ENCODE measurements around the gene PIGO. TPM values are rescaled to one million over a fixed set of nuclear protein-coding genes. Genes with fewer than 3 reads are reported as not detected.
A peak's percentile ranks its signal among the peaks of the same experiment; 100 is the strongest.

PIGO gene
- polyA plus RNA-seq, 4 donors, result 10.8 to 29.9 (median 18.6) TPM

DNA sequence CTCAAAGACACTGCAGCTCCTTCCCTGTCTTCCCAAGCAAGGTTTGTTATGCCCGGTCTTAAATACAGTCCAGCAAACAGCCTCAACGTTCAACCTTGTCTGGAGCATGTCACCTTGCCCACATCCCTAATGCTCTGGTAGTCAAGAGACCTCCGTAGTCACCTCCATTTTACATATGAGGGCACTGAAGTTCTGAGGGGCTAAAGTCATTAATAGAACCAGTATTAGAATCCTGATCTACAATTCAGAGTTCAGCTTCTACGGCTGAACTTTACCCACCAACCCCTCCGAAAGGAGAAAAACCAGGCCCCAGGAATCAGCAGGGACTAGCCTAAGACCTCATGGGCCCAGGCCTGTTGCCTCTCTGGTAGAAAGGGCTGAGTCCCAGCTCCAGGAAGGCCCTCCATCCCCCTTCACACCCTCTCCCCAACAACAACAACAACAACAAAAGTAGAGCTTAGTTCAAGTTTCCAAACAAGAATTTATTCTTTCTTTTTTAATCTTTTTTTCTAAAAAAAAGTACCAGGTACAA lies 7.3 kb upstream of the PIGO start:
- no peaks in the 10 kb centered on the region for H3K9me3 ChIP-seq (ENCODE audit: control insufficient read depth in 2 of 2, insufficient read depth in 1 of 2, low read depth in 1 of 2, low read length in 1 of 2)
- peaks cover 6 to 73% (median 20%) of the 10 kb centered on the region in 3 donors for H3K36me3 ChIP-seq (ENCODE audit: control insufficient read depth in 3 of 3, insufficient read depth in 2 of 3, low read depth in 1 of 3, low read length in 3 of 3)
- H3K4me3 ChIP-seq (ENCODE audit: low read depth in 1 of 3, low read length in 3 of 3), result peak overlapping the region in 1 of 3 donors; percentile 93
- H3K27me3 ChIP-seq (ENCODE audit: control insufficient read depth in 3 of 3, insufficient read depth in 3 of 3, low read length in 3 of 3), result no peaks in the 10 kb centered on the region
- no peak for DNase-seq
- 36 to 47% (median 41%) methylated on average over 5 of the region's 5 CpGs for WGBS, 3 donors
- peaks cover 0 to 17% (median 4%) of the 10 kb centered on the region in 3 donors for H3K4me1 ChIP-seq (ENCODE audit: control insufficient read depth in 3 of 3, insufficient read depth in 2 of 3, low read depth in 1 of 3, low read length in 2 of 3)
- peak overlapping the region; percentile 61 to 85 (median 78) for H3K27ac ChIP-seq (ENCODE audit: low read depth in 1 of 3, low read length in 2 of 3)
- FAIRE-seq, result no peak

DNA sequence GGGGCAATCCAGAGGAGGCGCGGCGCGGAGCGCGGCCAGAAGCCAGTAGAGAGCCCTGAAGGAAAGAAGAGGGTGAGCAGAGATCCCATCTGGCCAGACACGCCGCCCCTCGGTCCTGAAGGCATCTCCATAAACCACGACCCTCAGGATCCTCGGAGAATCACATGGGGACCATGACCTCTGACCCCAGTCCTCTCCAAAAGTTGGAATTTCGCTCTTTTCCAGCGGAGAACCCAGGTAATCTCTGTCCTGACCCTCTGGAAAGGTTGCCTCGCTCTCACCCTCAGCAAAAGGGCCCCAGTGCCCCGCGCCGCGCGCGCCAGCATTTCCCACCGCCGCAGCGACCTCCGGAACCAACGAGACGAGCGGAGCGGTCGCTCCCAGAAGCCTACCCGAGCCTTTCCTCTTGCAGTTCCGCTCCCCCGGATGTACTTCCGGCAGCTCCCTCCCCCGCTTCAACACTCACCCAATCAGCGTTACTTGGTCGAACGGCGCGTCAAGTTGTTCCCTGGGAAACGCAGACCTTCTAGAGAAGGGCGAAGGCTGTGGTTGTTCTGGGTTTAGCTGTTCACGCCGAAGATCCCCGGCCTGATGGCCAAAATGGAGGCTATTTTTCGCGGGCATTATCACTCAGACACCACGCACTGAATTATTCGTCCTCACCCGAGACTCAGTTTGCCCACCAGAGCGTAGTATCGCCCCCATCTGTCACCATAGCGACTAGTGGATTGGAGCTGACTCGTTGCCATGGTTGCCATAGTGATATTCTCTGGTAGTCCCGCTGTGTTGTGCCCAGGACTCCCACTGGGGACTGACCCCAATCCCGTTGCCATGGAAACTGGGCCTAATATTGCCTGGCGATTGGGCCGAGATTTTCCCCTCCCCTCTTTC lies 6.6 kb upstream of the PIGO start, which contains the start of gene STOML2:
Gene STOML2, minus strand, starts transcription at position 363 of the 891 bp plus-strand sequence. Its CDS starts 37 bp downstream, at position 326.
- no peaks in the 10 kb centered on the region for H3K9me3 ChIP-seq (ENCODE audit: control insufficient read depth in 2 of 2, insufficient read depth in 1 of 2, low read depth in 1 of 2, low read length in 1 of 2)
- peak; percentile 96 to 98 for DNase-seq
- peak within 1 kb of the TSS; percentile 73 to 93 (median 78) for H3K4me3 ChIP-seq (ENCODE audit: low read depth in 1 of 3, low read length in 3 of 3)
- 0 to 1% (median 0%) methylated on average over 57 of the region's 57 CpGs for WGBS, 3 donors
- peak within 1 kb of the TSS; percentile 66 to 88 (median 78) for H3K27ac ChIP-seq (ENCODE audit: low read depth in 1 of 3, low read length in 2 of 3)
- peaks cover 0 to 17% (median 4%) of the 10 kb centered on the region in 3 donors for H3K4me1 ChIP-seq (ENCODE audit: control insufficient read depth in 3 of 3, insufficient read depth in 2 of 3, low read depth in 1 of 3, low read length in 2 of 3)
- no peak for FAIRE-seq
- peaks cover 6 to 66% (median 20%) of the 10 kb centered on the region in 3 donors for H3K36me3 ChIP-seq (ENCODE audit: control insufficient read depth in 3 of 3, insufficient read depth in 2 of 3, low read depth in 1 of 3, low read length in 3 of 3)
- no peaks in the 10 kb centered on the region for H3K27me3 ChIP-seq (ENCODE audit: control insufficient read depth in 3 of 3, insufficient read depth in 3 of 3, low read length in 3 of 3)

DNA sequence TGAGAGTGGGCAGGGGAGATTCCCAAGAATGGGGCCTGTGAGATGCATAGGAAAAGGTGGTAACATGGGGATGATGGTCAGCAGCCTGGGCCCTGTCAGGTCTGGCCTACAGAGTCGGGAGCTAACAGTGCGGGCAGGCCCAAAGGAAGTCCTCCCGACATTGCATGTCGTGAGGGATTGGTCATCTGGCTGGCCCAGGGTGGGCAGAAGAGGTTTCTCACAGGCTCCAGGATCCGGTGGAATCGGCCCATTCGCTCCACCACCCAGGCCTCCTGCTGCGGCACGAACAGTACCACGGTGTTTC lies 6.0 kb upstream of the PIGO start:
- peak in 1 of 2 donors; percentile 65 for DNase-seq
- H3K4me1 ChIP-seq (ENCODE audit: control insufficient read depth in 3 of 3, insufficient read depth in 2 of 3, low read depth in 1 of 3, low read length in 2 of 3), result peaks cover 0 to 17% (median 4%) of the 10 kb centered on the region in 3 donors
- 3% methylated on average over 10 of the region's 10 CpGs for WGBS, 3 donors
- no peaks in the 10 kb centered on the region for H3K27me3 ChIP-seq (ENCODE audit: control insufficient read depth in 3 of 3, insufficient read depth in 3 of 3, low read length in 3 of 3)
- peaks cover 6 to 60% (median 20%) of the 10 kb centered on the region in 3 donors for H3K36me3 ChIP-seq (ENCODE audit: control insufficient read depth in 3 of 3, insufficient read depth in 2 of 3, low read depth in 1 of 3, low read length in 3 of 3)
- peak overlapping the region in 2 of 3 donors; percentile 78 to 88 for H3K27ac ChIP-seq (ENCODE audit: low read depth in 1 of 3, low read length in 2 of 3)
- no peaks in the 10 kb centered on the region for H3K9me3 ChIP-seq (ENCODE audit: control insufficient read depth in 2 of 2, insufficient read depth in 1 of 2, low read depth in 1 of 2, low read length in 1 of 2)
- FAIRE-seq, result no peak
- H3K4me3 ChIP-seq (ENCODE audit: low read depth in 1 of 3, low read length in 3 of 3), result peak overlapping the region; percentile 73 to 93 (median 78)

DNA sequence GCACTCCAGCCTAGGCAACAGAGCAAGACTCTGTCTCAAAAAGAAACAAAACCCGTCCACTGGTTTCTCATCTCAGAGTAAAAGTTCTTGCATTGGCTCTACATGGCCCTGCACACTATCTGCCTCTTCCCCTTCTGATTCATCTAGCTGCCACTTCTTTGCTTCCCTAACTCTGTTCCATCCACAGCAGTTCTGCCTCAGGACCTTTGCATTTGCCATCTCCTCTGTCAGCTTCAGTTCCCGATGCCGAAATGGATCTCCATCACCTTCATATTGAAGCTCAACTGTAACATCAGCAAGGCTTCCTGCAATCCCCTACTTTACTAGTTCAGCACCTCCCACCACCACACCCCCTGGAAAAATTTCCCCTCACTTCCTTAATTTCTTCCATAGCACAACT lies 1.2 kb upstream of the PIGO start:
- H3K36me3 ChIP-seq (ENCODE audit: control insufficient read depth in 3 of 3, insufficient read depth in 2 of 3, low read depth in 1 of 3, low read length in 3 of 3), result peaks cover 3 to 46% (median 7%) of the 10 kb centered on the region in 3 donors
- 83 to 93% (median 89%) methylated on average over 3 of the region's 3 CpGs for WGBS, 3 donors
- no peak overlapping the region for H3K4me3 ChIP-seq (ENCODE audit: low read depth in 1 of 3, low read length in 3 of 3)
- H3K27me3 ChIP-seq (ENCODE audit: control insufficient read depth in 3 of 3, insufficient read depth in 3 of 3, low read length in 3 of 3), result no peaks in the 10 kb centered on the region
- H3K27ac ChIP-seq (ENCODE audit: low read depth in 1 of 3, low read length in 2 of 3), result no peak overlapping the region
- DNase-seq (no peak), FAIRE-seq (no peak)
- H3K9me3 ChIP-seq (ENCODE audit: control insufficient read depth in 2 of 2, insufficient read depth in 1 of 2, low read depth in 1 of 2, low read length in 1 of 2), result no peaks in the 10 kb centered on the region
- H3K4me1 ChIP-seq (ENCODE audit: control insufficient read depth in 3 of 3, insufficient read depth in 2 of 3, low read depth in 1 of 3, low read length in 2 of 3), result peaks cover 0 to 19% (median 4%) of the 10 kb centered on the region in 3 donors

DNA sequence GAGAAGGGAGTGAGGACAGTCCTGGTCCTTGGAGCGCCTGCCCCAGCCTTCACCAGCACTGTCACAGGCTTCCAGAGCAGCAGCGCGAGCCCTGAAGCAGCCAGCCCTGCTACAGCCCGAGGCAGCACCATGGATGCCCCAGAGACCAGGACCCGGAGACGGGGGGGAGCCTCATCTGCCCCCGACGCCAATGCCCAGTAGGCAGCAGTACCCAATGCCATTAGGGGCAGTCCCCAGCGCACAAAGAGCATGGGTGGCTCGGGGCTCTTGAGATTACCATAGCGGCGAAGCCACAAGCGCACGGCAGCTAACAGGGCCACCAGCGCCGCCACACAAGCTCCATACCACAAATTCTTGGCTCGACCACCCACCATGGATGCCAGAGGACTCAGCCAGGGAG lies 4.9 kb downstream of the PIGO start:
- no peaks in the 10 kb centered on the region for H3K9me3 ChIP-seq (ENCODE audit: control insufficient read depth in 2 of 2, insufficient read depth in 1 of 2, low read depth in 1 of 2, low read length in 1 of 2)
- 95 to 96% (median 96%) methylated on average over 17 of the region's 17 CpGs for WGBS, 3 donors
- H3K27me3 ChIP-seq (ENCODE audit: control insufficient read depth in 3 of 3, insufficient read depth in 3 of 3, low read length in 3 of 3), result no peaks in the 10 kb centered on the region
- H3K27ac ChIP-seq (ENCODE audit: low read depth in 1 of 3, low read length in 2 of 3), result no peak overlapping the region
- peaks cover 0 to 9% (median 0%) of the 10 kb centered on the region in 3 donors for H3K4me1 ChIP-seq (ENCODE audit: control insufficient read depth in 3 of 3, insufficient read depth in 2 of 3, low read depth in 1 of 3, low read length in 2 of 3)
- FAIRE-seq (no peak), DNase-seq (no peak)
- no peak overlapping the region for H3K4me3 ChIP-seq (ENCODE audit: low read depth in 1 of 3, low read length in 3 of 3)
- peaks cover 3 to 66% (median 18%) of the 10 kb centered on the region in 3 donors for H3K36me3 ChIP-seq (ENCODE audit: control insufficient read depth in 3 of 3, insufficient read depth in 2 of 3, low read depth in 1 of 3, low read length in 3 of 3)

DNA sequence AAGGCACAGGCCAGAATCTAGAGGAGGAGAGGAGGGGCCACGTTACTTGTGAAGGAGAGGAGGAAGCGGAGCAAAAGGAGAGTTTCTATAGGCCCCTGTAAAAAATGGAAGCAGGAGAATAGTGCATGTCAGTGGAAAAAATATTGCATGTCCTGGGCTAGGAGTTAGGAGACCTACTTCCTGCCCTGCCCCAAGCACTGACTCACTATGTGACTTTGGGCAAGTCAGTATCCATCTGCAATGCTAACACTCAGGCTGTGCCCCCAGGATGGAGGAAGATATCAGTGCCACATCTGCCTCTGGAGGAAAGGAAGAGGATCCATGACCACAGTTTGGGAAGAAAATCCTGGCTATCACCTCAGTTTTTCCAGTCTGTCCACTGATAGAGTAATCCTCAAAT lies 7.0 kb downstream of the PIGO start:
- DNase-seq, result no peak
- Histone ChIP-seq H3K27me3 (ENCODE audit: control insufficient read depth in 3 of 3, insufficient read depth in 3 of 3, low read length in 3 of 3) (no peaks in the 10 kb centered on the region), H3K27ac (ENCODE audit: low read depth in 1 of 3, low read length in 2 of 3) (no peak overlapping the region), H3K36me3 (ENCODE audit: control insufficient read depth in 3 of 3, insufficient read depth in 2 of 3, low read depth in 1 of 3, low read length in 3 of 3) (peaks cover 3 to 64% (median 18%) of the 10 kb centered on the region in 3 donors), H3K9me3 (ENCODE audit: control insufficient read depth in 2 of 2, insufficient read depth in 1 of 2, low read depth in 1 of 2, low read length in 1 of 2) (no peaks in the 10 kb centered on the region), H3K4me3 (ENCODE audit: low read depth in 1 of 3, low read length in 3 of 3) (no peak overlapping the region), H3K4me1 (ENCODE audit: control insufficient read depth in 3 of 3, insufficient read depth in 2 of 3, low read depth in 1 of 3, low read length in 2 of 3) (no peaks in the 10 kb centered on the region)
- WGBS, 3 donors, result 89 to 100% (median 96%) methylated on average over 2 of the region's 2 CpGs
- FAIRE-seq, result no peak

DNA sequence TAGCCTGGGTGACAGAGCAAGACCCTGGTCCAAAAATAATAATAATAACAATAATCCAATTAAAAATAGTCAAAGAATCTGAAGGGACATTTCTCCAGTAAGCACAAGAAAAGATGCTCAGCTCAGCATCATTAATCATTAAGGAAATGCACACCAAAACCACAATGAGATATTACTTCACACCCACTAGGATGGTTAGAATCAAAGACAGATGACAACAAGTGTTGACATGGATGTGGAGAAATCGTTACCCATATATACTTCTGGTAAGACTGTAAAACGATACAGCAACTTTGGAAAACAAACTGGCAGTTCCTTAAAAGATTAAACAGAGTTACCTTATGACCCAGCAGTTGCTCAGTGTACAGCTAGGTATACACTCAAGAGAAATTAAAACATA lies 11.3 kb downstream of the PIGO start:
- FAIRE-seq, result no peak
- no peak overlapping the region for H3K27ac ChIP-seq (ENCODE audit: low read depth in 1 of 3, low read length in 2 of 3)
- 75 to 90% (median 88%) methylated on average over 2 of the region's 2 CpGs for WGBS, 3 donors
- no peak for DNase-seq
- no peaks in the 10 kb centered on the region for H3K4me1 ChIP-seq (ENCODE audit: control insufficient read depth in 3 of 3, insufficient read depth in 2 of 3, low read depth in 1 of 3, low read length in 2 of 3)
- no peak overlapping the region for H3K4me3 ChIP-seq (ENCODE audit: low read depth in 1 of 3, low read length in 3 of 3)
- H3K9me3 ChIP-seq (ENCODE audit: control insufficient read depth in 2 of 2, insufficient read depth in 1 of 2, low read depth in 1 of 2, low read length in 1 of 2), result no peaks in the 10 kb centered on the region
- H3K36me3 ChIP-seq (ENCODE audit: control insufficient read depth in 3 of 3, insufficient read depth in 2 of 3, low read depth in 1 of 3, low read length in 3 of 3), result peaks cover 3 to 29% (median 11%) of the 10 kb centered on the region in 3 donors
- no peaks in the 10 kb centered on the region for H3K27me3 ChIP-seq (ENCODE audit: control insufficient read depth in 3 of 3, insufficient read depth in 3 of 3, low read length in 3 of 3)

DNA sequence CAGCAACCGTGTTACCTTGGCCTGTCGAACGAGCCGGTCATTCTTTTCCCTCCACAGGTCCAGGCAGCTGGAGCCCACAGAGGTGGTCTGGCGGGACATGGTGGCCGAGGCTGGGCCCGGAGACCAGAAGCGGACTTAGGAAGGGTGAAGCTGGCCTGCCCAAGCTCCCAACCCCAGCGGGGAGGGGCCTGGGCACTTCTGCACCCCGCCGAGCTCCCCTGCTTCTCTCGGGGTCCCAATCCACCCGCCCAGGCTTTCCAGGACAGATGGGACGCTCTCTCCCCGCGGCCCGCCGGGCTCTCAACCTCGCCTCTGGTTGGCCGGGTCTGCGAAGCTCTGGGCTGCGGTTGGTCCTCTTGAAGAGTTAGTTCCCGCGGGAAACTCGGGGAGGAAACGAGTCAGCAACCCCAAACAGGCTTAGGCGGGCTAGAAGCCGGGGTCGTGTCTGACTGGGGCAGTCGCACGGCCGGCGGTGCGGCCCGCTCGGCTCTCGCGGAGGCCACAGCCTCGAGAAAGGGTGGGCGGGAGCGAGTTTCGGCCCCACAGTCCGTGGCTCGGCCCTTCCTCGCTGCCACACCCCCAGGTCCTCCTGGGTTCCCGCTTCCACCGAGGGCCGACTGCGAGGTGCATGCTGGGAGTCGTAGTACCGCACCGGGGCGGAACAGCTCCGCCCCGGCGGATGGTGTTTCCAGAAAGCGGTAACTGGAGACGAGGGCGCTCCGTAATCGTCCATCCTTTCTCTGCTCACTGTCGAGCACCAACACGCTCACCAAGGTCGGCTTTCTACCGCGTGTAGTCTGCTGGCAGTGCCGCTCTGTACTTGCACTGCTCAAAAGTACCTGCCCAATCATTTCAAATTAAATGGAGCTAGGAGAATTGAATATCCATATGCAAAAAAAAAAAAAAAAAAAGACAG lies 16.7 kb downstream of the PIGO start, which contains the start of gene FANCG:
Gene FANCG, minus strand, starts transcription at position 517 of the 916 bp plus-strand sequence. Its CDS starts 418 bp downstream, at position 99.
- peak; percentile 92 to 97 for DNase-seq
- peak within 1 kb of the TSS; percentile 71 to 95 (median 83) for H3K4me3 ChIP-seq (ENCODE audit: low read depth in 1 of 3, low read length in 3 of 3)
- peaks cover 0 to 12% (median 0%) of the 10 kb centered on the region in 3 donors for H3K4me1 ChIP-seq (ENCODE audit: control insufficient read depth in 3 of 3, insufficient read depth in 2 of 3, low read depth in 1 of 3, low read length in 2 of 3)
- H3K36me3 ChIP-seq (ENCODE audit: control insufficient read depth in 3 of 3, insufficient read depth in 2 of 3, low read depth in 1 of 3, low read length in 3 of 3), result peaks cover 0 to 28% (median 0%) of the 10 kb centered on the region in 3 donors
- H3K9me3 ChIP-seq (ENCODE audit: control insufficient read depth in 2 of 2, insufficient read depth in 1 of 2, low read depth in 1 of 2, low read length in 1 of 2), result no peaks in the 10 kb centered on the region
- WGBS, 3 donors, result 0% methylated on average over 57 to 67 of the region's 67 CpGs
- FAIRE-seq, result no peak
- H3K27me3 ChIP-seq (ENCODE audit: control insufficient read depth in 3 of 3, insufficient read depth in 3 of 3, low read length in 3 of 3), result no peaks in the 10 kb centered on the region
- peak within 1 kb of the TSS in 2 of 3 donors; percentile 79 to 90 for H3K27ac ChIP-seq (ENCODE audit: low read depth in 1 of 3, low read length in 2 of 3)
